Amygdala (tissue), 56 donors: ENCODE data around the gene CCDC27.
"Not testable (repeated sequence)": the region's sequence is repeated elsewhere in the genome, so short reads cannot be mapped to it uniquely, and the experiment has no call there.

ENCODE experiments used
- DNase-seq, 56 donors: peaks; one replicate each; lab custom pipeline; 2025; lab: John Stamatoyannopoulos, UW

Gene CCDC27

DNA sequence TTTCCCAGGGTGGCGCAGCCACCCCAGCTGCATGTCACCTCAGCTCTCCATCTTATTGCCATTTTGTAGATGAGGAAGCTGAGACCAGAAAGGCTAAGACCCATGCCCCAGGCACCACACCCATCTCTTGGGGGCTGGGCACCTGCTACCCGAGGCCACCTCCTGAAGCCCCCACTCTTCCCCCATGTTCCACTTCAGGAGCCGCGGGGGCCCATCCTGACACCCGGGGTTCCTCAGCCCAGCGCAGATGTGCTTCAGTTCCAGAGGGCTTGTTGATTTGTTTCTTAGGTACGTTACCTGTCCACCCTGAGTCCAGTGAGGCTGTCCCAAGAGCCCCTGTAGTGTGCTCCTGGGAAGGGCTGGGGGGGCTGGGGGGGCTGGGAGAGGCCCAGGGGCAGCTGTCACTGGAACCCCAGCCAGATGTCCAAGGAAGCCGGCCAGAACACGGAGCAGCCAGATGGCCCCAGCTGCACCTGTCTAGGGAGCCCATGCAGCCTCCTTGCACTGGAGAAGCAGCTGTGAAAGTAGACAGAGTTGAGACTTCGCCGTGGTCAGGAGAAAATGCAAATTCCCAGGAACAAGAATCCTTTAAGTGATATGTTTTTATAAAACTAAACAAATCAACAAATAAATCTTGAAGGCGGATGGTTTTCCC lies 17.1 kb upstream of the CCDC27 start:
- DNase-seq = no peak

DNA sequence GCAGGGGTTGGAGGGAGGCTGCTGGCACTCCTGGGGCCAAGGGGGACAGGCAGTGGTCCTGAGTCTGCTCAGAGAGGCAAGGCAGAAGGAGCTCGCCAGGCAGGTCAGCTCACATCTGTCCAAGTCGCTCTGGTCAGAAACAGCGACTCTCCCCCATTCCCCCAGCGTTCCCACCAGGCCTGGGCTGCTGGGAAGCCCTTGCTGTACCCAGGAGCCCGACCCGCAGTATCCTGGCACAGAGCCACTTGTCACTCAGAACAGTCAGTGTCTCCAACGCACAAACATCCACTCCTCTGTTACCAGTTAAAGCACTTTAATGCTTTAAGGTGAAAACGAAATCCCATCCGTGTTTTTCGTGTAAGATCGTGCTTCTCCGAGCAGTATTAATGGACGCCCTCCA lies 16.6 kb upstream of the CCDC27 start:
- no peak for DNase-seq

DNA sequence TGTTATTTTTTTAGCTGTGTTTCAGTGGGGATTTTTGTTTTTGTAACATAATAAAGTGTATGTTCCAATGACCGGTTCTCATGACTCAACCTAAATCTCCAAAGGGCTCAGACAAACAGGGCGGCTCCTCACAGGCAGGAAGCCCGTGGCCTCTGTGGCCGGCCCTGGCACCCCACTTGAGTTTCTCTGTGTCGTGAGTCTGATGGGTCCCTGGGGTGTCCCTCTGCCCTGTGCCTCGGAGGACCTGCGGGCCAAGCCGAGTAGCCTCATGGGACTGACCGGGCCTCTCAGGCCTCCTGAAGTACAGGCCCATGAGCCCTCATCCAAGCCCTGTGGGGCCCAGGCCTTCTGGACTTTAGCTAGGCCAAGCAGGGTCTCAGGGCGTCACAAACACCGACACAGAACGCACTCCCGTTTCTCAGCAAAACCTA lies 16.1 kb upstream of the CCDC27 start:
- DNase-seq = no peak

DNA sequence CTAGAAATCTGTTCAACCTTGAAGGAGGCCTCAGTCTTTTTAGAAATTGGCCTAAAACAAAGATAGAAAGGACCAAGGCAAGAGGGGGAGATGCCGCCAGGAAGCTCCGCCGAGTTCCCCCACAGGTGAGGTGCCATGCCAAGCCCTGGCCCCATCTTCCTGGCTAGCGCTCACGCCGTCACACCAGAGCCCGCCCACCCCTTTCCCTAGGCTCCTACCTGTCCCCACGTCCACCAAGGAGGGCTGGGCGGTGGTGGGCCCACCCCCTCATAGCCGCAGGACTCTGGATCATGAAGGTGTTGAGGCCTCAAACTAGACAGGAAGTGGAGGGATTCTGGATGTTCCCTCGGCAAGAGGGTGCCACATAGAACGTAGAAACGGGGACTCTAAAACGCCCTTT lies 15.5 kb upstream of the CCDC27 start:
- DNase-seq = no peak

DNA sequence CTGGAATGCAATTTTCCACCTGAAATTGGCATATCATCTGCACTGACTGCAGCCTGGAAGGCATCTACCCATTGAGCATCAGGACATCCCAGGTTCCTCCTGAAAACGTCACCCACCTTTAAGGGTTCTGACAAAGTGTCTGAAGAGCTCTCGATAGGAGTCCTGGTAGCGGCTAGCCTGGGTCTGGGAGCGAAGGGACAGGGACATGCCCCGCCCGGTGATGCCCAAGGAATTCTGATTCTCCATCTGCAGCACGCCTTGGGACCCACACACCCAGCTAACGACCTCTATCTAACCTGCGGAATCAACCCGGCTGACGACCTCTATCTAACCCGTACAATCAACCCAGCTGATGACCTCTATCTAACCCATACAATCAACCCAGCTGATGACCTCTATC lies 13.3 kb upstream of the CCDC27 start:
- DNase-seq = no peak

DNA sequence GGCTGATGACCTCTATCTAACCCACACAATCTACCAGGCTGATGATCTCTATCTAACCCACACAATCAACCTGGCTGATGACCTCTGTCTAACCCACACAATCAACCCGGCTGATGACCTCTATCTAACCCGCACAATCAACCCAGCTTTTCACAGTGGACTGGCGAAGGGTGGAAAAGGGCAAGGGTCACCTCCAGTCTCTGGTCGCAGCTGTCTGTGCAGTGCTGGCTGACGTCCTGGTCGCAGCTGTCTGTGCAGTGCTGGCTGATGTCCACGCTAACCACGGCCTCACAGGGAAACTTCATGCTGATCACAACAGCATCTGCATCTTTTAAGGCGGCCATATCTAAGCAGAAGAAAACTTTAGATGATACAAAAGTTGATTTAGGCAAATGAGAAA lies 12.2 kb upstream of the CCDC27 start:
- peak in 13 of 56 donors; percentile 11 to 50 (median 31) for DNase-seq

DNA sequence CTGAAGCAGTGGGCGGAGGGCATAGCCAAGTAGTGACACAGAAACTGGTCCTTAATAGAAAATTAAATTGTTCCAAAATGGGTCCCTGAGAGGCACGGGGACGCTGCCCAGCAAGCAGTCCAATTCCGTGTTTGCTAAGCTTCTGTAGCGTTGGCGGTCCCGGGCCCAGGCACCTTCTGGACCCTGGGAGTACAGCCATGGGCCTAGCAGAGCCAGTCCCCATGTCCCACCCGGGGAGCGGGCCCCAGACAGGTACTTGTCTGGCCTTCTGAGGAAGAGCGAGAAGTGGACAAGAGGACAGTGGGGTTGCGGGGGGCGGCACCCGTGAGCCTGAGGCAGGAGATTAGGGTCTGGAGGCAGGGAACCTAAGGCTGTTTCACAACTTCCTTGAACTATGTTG lies 11.5 kb upstream of the CCDC27 start:
- no peak for DNase-seq

DNA sequence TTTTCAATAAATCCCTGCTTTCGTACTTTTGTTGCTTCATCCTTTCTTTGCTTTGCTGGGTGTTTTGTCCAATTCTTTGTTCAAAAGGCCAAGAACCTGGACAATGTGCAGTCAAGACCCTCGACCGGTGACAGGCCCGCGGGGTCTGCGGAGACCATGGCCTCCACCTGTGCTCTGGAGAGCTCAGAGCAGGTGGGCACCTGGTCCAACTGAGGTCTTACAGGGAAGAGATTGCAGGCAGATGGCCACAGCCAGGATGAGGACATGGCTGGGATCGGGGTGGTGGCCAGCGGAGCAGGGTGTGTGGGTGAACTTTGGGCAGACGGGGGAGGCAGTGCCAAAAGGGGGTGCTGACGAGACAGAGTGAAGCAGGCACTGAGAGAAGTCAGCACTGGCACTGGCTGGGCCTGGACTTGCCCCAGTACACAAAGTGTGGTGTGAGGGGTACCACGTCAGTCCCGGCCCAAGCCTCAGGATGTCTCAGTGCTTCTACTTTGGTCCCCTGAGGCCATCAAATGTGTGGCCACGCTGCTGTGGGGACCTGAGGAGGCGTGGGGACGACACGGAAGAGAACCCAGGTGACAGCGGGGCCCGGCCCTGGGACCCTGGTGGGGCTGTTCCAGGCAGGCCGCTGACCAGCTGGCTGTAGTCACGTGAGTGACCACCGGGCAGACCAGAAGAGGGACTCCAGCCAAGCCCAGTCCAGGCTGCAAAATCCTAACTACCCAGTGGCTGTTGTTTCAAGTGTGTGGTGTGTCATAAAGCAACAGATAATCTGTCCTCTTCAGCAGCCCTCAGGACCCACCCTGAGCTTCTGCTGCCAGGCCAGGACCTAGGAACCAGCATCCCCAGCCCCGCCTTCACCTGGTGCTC lies 10.4 kb upstream of the CCDC27 start:
- no peak for DNase-seq

DNA sequence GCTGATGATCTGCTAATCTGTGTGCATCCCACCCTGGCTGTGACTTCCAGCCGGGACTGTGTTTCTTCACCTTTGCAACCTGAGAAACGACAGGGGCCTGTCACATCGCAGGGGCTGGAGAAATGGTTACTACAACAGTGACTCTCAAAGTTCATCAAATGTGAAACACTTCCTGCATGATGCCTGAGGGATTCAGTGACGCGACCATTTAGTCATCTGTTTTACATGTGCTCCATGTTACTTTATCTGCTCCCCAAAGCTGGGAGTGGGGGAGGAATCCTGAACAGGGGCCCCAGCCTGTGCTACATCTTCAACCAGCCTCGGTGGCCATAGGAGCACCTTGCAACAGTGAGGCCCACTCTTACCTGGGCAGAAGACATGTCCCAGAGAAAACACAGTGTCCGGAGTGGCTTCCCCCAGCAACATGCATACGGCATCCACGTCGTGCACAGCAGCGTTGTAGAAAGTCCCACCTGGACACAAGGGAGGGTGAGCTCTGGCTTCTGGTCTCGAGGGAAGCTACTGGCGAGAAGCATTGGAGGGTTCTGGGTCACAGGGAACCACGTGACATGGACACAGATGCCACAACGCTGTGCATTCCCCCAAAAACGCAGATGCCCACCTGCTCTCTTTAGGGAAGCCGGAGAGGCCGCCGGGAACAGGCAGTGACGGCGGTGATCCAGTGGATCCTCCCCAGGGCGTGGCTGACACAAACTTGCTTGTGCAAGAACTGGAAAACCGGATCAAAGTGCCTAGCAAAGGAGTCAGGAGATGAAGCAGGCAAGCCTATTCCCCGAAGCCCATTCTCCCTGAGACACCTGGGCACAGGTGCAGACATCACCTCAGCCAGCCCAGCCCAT lies 9.6 kb upstream of the CCDC27 start:
- no peak for DNase-seq

DNA sequence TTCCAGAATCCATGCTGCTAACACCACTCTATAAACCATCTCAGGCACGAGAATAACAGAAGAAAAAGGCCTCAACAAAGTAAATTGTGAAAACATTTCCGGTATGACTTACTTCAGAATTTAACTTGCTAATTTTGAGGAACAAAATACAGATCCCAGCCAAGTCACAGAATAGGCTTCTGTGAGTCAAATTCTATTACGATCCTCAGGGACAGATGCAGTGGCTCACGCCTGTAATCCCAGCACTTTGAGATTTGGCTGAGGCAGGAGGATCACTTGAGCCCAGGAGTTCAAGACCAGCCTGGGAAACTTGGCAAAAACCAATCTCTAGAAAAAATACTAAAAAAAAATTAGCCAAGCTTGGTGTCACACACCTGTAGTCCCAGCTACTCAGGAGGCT lies 8.8 kb upstream of the CCDC27 start:
- DNase-seq = no peak

DNA sequence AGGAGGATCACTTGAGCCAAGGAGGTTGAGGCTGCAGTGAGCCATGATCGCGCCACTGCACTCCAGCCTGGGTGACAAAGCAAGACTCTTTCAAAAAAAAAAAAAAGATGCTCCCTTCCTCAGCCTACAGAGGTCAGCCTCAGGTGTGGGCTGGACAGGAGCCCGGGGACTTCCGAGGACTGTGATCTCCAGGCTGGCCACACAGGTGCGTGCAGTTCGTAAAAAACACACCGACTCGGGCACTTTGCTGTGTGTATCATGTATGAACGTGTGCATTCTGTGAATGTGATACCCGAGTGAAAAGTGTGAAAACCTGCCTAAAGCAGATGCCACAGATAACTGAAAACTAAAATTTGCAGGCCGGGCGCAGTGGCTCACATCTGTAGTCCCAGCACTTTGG lies 8.4 kb upstream of the CCDC27 start:
- DNase-seq = no peak

DNA sequence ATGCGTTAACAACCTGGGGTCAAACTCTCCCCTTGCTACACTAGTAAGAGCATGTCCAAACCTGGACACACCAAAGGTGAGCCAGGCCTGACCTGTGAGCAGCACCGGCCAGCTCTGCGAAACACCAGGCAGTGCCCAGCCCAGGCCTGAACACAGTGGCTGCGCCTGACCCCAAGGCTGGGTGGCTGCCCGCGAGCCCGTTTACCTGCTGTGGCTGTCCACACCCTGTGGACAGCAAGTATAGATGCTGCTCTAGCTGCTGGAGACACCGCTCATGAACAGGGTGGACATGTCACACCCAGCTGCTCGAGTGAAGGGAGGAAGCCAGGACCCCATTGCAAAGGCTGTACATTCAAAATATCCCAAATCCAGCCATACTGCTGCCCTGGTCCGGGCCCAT lies 7.6 kb upstream of the CCDC27 start:
- DNase-seq = no peak

DNA sequence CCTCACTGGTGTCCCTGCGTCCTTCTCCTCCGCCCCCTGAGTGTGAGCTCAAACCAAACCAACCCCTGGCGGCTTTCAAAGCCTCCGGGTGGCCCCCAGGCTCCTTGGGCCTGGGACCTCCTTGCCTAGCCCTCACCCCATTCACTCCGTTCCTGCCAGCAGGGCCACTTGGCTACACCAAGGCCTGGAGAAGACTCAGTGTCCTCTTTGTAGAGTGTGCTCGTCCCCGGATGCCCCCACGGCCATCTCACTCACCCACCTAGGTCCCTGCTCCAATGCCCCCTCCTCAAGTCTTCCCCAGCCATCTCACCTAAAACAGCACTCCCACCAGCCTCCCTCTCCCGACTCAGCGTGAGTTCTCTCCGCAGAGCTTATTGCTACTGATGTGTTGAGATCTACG lies 7.2 kb upstream of the CCDC27 start:
- no peak for DNase-seq

DNA sequence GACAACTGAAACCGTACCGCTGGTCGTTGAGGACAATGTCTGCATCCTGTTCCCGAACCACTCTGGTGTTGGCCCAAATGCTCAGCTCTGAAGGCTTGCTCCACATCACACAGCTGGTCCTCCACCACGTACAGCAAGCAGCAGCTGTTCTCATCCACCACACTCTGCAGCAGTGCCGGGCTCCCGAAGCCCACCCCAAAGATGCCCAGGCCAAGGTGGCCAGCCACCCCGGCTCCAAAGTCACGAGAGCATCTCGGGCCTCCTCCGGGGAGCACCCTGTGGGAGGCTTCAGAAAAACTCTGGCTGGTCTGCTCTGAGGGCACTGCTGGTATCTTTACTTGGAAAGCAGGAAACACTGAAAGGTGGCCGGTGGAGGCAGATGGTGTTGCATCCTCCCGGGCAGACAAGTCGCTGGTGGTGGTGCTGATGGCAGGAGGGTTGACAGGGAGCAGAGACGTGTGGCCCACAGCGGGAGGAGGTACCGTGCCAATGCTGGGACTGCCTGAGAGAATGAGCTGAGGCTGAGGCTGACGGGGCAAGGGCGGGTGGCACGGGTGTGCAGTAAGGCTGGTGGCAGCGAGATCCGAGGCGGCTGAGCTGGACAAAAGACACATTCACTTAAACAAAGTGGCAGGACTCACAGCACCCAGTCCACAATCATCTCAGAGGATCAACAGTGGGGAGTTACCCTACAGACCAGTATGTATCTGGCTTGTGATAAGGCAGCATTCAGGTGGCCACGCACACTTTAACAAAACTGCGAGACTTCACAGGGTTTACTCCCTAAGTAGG lies 6.5 kb upstream of the CCDC27 start:
- peak in 14 of 56 donors; percentile 12 to 38 (median 26) for DNase-seq

DNA sequence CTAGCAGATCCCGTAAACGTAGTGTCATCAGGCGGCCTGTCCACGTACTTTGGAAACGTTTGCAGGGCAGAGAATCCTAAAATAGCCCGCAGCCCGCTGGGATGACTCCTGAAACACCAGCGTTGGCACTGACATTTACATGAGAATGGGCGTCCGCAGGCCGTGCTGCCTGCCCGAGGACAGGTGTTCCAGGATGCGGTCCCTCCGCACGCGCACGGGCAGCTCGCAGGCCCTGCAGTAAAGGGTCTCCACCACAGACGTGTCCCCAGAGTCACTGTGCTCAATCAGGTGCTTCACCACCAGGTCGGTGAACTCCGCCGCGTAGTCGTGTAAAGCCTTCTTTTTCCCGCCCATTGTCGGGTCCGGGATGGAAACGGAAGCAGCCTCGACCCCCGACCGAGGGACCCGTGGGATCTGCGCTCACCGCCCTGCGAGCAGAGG lies 5.8 kb upstream of the CCDC27 start:
- DNase-seq = no peak

DNA sequence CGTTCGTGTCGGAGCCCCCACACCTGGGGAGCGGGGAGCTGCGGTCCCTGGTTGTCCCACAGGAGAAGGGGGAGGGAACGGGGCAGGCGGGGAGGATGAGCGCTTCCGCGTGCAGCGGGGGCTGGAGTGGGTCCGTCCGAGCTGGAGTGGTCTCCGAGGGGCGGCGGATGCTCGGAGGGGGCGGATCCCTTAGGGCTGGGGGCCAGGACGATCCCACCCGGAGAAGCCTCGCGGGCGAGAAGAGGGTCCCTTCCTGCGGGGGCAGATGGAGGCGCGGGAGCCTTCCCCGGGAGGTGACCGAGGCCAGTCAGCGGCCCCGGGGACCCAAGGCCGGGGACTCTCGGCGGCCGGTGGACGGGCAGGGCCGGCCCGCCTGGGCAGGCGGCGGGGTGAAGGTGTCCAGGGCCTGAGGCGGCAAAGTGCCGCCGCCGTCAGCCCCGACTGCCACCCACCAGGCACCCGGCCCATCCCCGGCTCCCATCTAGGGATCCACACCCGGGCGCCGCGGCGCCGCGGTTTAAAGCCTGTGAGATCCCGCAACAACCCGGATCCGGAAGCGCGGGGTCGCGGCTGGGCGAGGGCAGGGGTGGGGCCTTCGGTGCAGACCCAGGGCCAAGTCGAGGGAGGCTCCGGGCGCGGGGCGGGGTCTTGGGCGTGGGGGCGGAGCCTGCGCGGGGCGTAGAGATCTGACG lies 5.3 kb upstream of the CCDC27 start:
- DNase-seq = peak in 55 of 56 donors; percentile 28 to 93 (median 78)

DNA sequence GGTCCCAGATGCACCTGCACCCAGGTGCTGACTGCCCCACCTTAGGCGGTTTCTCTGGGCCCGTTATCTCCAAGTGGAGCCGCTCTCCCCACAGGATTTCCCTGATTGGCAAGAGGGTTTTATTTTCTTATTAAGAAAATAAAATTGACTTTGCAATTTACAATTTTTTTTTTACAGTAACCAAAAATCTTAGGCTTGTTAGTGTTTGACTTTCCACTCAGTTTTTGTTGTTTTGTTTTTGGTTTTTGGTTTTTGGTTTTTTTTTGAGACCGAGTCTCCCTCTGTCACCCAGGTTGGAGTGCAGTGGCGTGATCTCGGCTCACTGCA lies 4.8 kb upstream of the CCDC27 start:
- no peak for DNase-seq

DNA sequence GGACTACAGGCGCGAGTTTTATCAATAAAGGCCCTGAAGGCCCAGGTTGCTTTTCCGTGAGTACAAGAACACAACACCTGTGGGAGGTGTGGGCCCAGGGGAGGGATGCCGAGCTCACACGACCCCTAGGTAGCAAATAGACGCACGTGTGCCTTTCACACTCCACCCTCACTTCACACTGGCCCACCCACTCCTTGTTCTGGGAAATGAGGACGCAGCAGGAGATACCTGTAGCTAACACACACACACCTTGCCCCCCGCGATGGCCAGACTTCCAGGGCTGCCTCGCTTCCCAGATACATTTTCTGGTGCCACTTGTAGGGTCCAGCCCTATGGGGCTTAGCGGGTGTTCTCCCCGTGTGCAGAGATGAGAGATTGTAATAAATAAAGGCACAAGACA lies 4.3 kb upstream of the CCDC27 start:
- DNase-seq = no peak

DNA sequence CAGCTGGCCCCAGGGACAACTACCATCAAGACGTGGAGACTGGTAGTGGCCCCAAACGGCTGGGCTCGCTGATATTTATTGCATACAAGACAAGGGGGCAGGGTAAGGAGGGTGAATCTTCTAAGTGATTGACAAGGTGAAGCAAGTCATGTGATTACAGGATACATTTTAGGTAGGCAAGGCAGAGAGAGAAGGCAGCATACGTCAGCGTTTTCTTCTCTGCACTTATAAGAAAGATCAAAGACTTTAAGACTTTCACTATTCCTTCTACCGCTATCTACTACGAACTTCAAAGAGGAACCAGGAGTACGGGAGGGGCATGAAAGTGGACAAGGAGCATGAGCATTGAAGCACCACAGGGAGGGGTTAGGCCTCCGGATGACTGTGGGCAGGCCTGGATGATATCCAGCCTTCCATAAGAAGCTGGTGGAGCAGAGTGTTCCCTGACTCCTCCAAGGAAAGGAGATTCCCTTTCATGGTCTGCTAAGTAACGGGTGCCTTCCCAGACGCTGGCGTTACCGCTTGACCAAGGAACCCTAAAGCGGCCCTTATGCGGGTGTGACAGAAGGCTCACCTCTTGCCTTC lies 3.8 kb upstream of the CCDC27 start:
- DNase-seq = not testable (repeated sequence)
